ENCODE data around the gene PARVG. TPM values are rescaled to one million over a fixed set of nuclear protein-coding genes. Genes with fewer than 3 reads are reported as not detected.

Gene PARVG
- total RNA-seq, 4 donors from 2014 or later: 7.1 to 16.2 (median 11.2) TPM

- H3K27me3 ChIP-seq: peaks cover 0 to 5% (median 0%) of the 10 kb centered on the region in 4 donors
- WGBS: 92% methylated on average over 25 of the region's 25 CpGs
- peaks cover 0 to 4% (median 2%) of the 10 kb centered on the region in 4 donors for H3K36me3 ChIP-seq
- TF ChIP-seq POLR2A (IDR thresholded peaks at IDR 0.05; ENCODE audit: low read depth): no peak
- intact Hi-C loops (cut with DNase I): no loop called here
- no peak overlapping the region for H3K27ac ChIP-seq (replicated peaks in 1 of 4)
- H3K4me1 ChIP-seq: no peaks in the 10 kb centered on the region
- H3K9me3 ChIP-seq: peaks cover 0 to 20% (median 13%) of the 10 kb centered on the region in 4 donors
- DNase-seq (ENCODE audit: extremely low spot score): peak; percentile 82
- H3K4me3 ChIP-seq: no peak overlapping the region
Observed at GRCh38 chr22:44247923-44248892, 67.5 kb downstream of the PARVG start.

GRCh38 chr22:44248926-44249325, 68.2 kb downstream of the PARVG start:
- Histone ChIP-seq H3K4me1 (no peaks in the 10 kb centered on the region), H3K4me3 (no peak overlapping the region), H3K27me3 (peaks cover 0 to 5% (median 0%) of the 10 kb centered on the region in 4 donors), H3K9me3 (peaks cover 0 to 20% (median 13%) of the 10 kb centered on the region in 4 donors), H3K36me3 (peaks cover 0 to 4% (median 2%) of the 10 kb centered on the region in 4 donors), H3K27ac (replicated peaks in 1 of 4) (no peak overlapping the region)
- TF ChIP-seq POLR2A (IDR thresholded peaks at IDR 0.05; ENCODE audit: low read depth) (no peak), EP300 (IDR thresholded peaks at IDR 0.05) (no peak)
- WGBS: 90% methylated on average over 10 of the region's 10 CpGs
- intact Hi-C loops (cut with DNase I): no loop called here
- peak; percentile 47 for DNase-seq (ENCODE audit: extremely low spot score)

DNA sequence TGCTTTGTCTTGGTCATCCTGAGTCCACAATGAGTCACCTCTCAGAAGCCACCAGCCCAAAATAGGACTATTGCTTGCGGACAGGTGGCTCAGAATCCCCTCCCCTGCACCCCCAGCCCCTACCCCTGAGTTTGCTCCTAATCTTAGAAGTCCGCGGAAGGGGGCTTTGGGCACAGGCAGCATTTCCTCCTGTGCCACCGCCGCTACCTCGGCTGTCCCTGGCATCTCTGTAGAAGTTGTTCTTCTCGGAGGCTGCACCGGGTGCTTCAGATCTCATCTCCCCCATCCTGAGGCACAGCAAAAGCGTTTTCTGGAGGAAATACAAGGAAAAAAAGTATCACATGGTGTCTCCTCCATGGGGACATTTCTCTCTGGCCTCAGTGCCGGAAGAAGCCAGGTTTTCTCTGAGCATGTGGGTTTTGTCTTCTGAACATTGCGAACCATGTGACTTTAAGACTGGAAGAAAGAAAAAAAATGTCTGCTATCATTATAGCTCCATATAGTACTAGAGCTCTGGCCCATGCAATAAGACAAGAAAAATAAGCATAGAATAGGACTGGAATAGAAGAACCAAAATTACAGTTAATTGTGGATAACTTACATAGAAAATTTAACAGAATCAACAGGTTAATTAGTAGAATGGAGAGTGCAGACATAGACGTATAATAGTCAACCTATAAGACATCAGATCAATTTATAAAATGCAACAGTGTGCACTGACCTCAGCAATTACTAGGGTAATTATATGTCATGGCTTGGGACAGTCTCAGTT, 68.8 kb downstream of the PARVG start:
- H3K9me3 ChIP-seq: peaks cover 0 to 20% (median 13%) of the 10 kb centered on the region in 4 donors
- intact Hi-C loops (cut with DNase I): no loop called here
- TF ChIP-seq CTCF (IDR thresholded peaks at IDR 0.05) (no peak), POLR2A (IDR thresholded peaks at IDR 0.05; ENCODE audit: low read depth) (no peak), EP300 (IDR thresholded peaks at IDR 0.05) (no peak), POLR2AphosphoS5 (IDR thresholded peaks at IDR 0.05) (no peak)

GRCh38 chr22:44254811-44255210, 74.1 kb downstream of the PARVG start:
- Histone ChIP-seq H3K4me1 (no peaks in the 10 kb centered on the region), H3K4me3 (no peak overlapping the region), H3K36me3 (no peaks in the 10 kb centered on the region), H3K27me3 (no peaks in the 10 kb centered on the region), H3K9me3 (peaks cover 0 to 11% (median 3%) of the 10 kb centered on the region in 4 donors), H3K27ac (replicated peaks in 1 of 4) (no peak overlapping the region)
- no peak for TF ChIP-seq EP300 (IDR thresholded peaks at IDR 0.05)
- TF ChIP-seq POLR2A (IDR thresholded peaks at IDR 0.05; ENCODE audit: low read depth): no peak
- TF ChIP-seq POLR2AphosphoS5 (IDR thresholded peaks at IDR 0.05): no peak
- no peak for TF ChIP-seq CTCF (IDR thresholded peaks at IDR 0.05)
- intact Hi-C loops (cut with DNase I): no loop called here
- DNase-seq (ENCODE audit: extremely low spot score): peak; percentile 79
- WGBS: 94% methylated on average over 2 of the region's 2 CpGs

More for the DNA sequence above, 68.8 kb downstream of the PARVG start:
- Histone ChIP-seq H3K27ac (replicated peaks in 1 of 4) (no peak overlapping the region), H3K4me1 (no peaks in the 10 kb centered on the region), H3K27me3 (peaks cover 0 to under 1% (median 0%) of the 10 kb centered on the region in 4 donors), H3K4me3 (no peak overlapping the region), H3K36me3 (peaks cover 0 to 4% (median 2%) of the 10 kb centered on the region in 4 donors)
- 75% methylated on average over 9 of the region's 12 CpGs for WGBS
- peak; percentile 31 for DNase-seq (ENCODE audit: extremely low spot score)

- intact Hi-C loops (cut with DNase I): no loop called here
- Histone ChIP-seq H3K4me1 (no peaks in the 10 kb centered on the region), H3K9me3 (no peaks in the 10 kb centered on the region), H3K36me3 (no peaks in the 10 kb centered on the region), H3K4me3 (no peak overlapping the region), H3K27me3 (no peaks in the 10 kb centered on the region), H3K27ac (replicated peaks in 1 of 4) (no peak overlapping the region)
- DNase-seq (ENCODE audit: extremely low spot score): peak; percentile 72
- 79% methylated on average over 6 of the region's 6 CpGs for WGBS
- TF ChIP-seq POLR2A (IDR thresholded peaks at IDR 0.05; ENCODE audit: low read depth) (no peak), CTCF (IDR thresholded peaks at IDR 0.05) (no peak), POLR2AphosphoS5 (IDR thresholded peaks at IDR 0.05) (no peak), EP300 (IDR thresholded peaks at IDR 0.05) (no peak)
Observed at GRCh38 chr22:44256085-44256484, 75.4 kb downstream of the PARVG start.

All from esophagus muscularis mucosa (tissue), 4 donors.